NCI-H510A treated with DMSO at 0.1 percent for 48 hours (cell line): ENCODE measurements around the gene TNFAIP8.

Experiments
- DNase-seq: peaks from one replicate; lab custom pipeline; 2025; lab: John Stamatoyannopoulos, UW

The TNFAIP8 gene

GRCh38 chr5:119367502-119368237 is 11.9 kb downstream of the TNFAIP8 start:
- DNase-seq, result no peak

- DNase-seq, result no peak
Observed at GRCh38 chr5:119368238-119368630, 12.4 kb downstream of the TNFAIP8 start.

GRCh38 chr5:119370486-119370885 is 14.7 kb downstream of the TNFAIP8 start:
- no peak for DNase-seq

- no peak for DNase-seq
Observed at GRCh38 chr5:119371146-119371545, 15.3 kb downstream of the TNFAIP8 start.

GRCh38 chr5:119373449-119373858 is 17.6 kb downstream of the TNFAIP8 start:
- no peak for DNase-seq

GRCh38 chr5:119374901-119375300 is 19.1 kb downstream of the TNFAIP8 start:
- DNase-seq, result no peak

GRCh38 chr5:119377066-119377465 is 21.2 kb downstream of the TNFAIP8 start:
- no peak for DNase-seq

GRCh38 chr5:119378075-119378700 is 22.4 kb downstream of the TNFAIP8 start:
- DNase-seq, result no peak

- DNase-seq, result no peak
Observed at GRCh38 chr5:119379096-119379495, 23.3 kb downstream of the TNFAIP8 start.

- DNase-seq, result no peak
Observed at GRCh38 chr5:119379942-119380547, 24.2 kb downstream of the TNFAIP8 start.

GRCh38 chr5:119382169-119382568 is 26.4 kb downstream of the TNFAIP8 start:
- no peak for DNase-seq

- no peak for DNase-seq
Observed at GRCh38 chr5:119383008-119383407, 27.2 kb downstream of the TNFAIP8 start.

GRCh38 chr5:119385136-119385535 is 29.3 kb downstream of the TNFAIP8 start:
- DNase-seq, result no peak

- no peak for DNase-seq
Observed at GRCh38 chr5:119385536-119386128, 29.8 kb downstream of the TNFAIP8 start.

GRCh38 chr5:119386596-119387344 is 31.0 kb downstream of the TNFAIP8 start:
- no peak for DNase-seq

- DNase-seq, result no peak
Observed at GRCh38 chr5:119387945-119388618, 32.3 kb downstream of the TNFAIP8 start.

GRCh38 chr5:119388619-119389190 is 32.9 kb downstream of the TNFAIP8 start:
- no peak for DNase-seq

GRCh38 chr5:119389288-119390030 is 33.6 kb downstream of the TNFAIP8 start:
- no peak for DNase-seq

- DNase-seq, result no peak
Observed at GRCh38 chr5:119390404-119390803, 34.6 kb downstream of the TNFAIP8 start.

GRCh38 chr5:119393201-119393691 is 37.4 kb downstream of the TNFAIP8 start:
- no peak for DNase-seq
